GM12891 (cell line): ENCODE measurements around the gene S1PR1.

Source experiments
- POLR2A ChIP-seq: IDR thresholded peaks from 2 replicates; pipeline ENCODE4 v1.6.1; 2011; ENCODE audit warnings: low read depth, low read length, control low read depth
- POLR2AphosphoS5 ChIP-seq: IDR thresholded peaks from 2 replicates; pipeline ENCODE4 v1.6.1; 2011; ENCODE audit warnings: low read depth, low read length, control low read depth

- TF ChIP-seq POLR2A (no peak), POLR2AphosphoS5 (no peak)
These were observed 1.3 kb downstream of the S1PR1 start for GRCh38 chr1:101238031-101238628.
